DMS53 treated with DMSO at 0.1 percent for 48 hours (cell line): ENCODE measurements around the gene AMOTL1.
"Not testable (repeated sequence)": the region's sequence is repeated elsewhere in the genome, so short reads cannot be mapped to it uniquely, and the experiment has no call there.

Source experiments
- DNase-seq: peaks from one replicate; lab custom pipeline; 2025; ENCODE audit not compliant: unreplicated experiment; lab: John Stamatoyannopoulos, UW

The AMOTL1 gene

DNA sequence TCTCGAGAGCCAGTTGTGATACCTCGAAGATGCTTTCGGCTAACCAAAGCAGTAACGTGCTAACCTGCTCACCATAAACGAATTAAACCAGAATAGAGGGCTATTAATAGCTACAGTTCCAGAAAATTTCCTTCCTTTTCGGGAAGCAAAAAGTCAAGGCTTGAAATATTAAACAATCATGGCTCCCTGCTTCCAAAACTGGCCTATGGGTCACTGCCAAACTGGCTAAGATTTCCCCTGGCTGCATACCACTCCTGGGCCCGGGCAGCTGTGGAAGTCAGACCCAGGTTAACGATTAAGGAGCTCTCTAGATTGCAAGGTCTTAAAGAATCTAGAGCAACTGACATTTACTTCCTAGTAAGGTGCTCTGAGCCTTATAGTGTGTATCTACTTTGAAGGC is 1.7 kb downstream of the AMOTL1 start:
- no peak for DNase-seq

DNA sequence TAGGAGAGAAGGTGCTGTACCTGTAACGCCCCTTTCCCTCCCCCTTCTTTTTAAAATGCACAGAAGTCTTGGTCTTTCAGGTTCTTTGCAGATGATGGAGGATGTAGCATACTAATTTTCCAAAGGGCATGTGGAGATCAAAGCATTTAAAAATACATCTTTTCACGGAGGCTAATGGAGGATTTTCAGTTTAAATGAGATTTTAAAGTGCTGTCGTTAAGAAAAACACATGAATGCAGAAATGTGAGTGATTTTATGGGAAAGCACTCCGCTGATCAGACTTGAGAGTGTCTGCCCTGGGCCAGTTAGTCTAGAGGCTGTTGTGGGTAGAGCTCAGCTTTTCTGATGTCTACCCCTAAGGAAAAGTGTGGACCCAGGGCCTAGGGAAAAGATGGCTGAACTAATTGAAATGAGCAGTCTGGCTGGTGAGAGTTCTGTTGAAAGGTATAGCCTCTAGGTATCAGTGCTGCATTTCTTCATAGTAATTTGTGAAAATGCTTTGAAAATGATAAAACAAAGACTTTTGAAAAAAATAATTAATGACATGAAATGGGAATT is 2.5 kb downstream of the AMOTL1 start:
- no peak for DNase-seq

DNA sequence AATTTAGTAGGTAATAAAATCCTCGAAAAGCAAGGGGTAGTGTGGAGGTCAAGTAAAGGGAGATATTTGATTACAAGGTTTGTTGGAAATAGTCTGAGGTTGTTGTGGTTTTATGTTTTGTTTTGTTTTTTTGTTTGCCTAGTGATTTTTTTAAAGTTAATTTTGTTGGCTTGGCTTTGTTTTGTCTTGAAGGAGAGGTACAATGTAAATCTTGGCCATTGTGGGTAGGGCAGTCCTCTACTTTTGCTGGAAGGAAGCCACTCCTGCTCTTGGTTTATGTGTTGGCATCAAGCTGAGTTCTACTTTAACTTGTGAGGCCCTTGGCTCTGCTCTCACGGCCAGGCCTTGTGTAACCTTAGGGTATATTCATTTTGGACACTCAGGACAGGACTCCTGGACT is 3.2 kb downstream of the AMOTL1 start:
- DNase-seq: no peak

DNA sequence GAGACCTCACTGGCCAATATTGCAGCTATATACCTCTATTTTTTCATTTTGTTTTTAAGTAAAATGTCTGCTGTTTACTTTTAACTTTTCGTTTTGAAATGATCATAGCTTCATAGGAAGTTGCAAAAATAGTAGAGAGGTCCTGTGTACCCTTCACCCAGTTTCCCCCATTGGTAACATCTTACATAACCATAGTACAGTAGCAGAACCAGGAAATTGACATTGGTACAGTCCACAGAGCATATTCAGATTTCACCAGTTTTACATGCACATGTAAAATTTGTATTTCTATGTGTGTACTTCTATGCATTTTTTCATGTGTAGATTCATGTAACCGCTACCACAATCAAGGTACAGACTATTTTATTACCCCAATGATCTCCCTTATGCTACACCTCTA is 3.8 kb downstream of the AMOTL1 start:
- no peak for DNase-seq

DNA sequence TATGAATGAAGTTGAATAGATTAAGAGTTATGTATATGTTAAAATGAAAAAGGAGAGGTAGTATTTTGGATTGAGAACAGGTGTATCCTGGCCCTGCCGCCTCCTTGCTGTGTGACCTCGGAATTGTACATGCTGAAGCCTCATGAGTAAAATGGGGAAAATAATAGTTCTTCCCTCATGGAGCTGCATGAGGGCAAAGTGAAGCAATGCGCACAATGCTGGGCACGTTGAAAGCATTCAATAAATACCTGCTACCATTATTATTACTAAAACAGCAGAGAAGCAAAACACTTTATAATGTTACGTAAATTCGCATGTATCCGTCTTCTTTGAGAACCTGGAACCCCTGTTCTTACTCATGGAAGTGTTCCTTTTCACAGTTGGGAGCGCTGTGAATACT is 5.7 kb downstream of the AMOTL1 start:
- DNase-seq: no peak

DNA sequence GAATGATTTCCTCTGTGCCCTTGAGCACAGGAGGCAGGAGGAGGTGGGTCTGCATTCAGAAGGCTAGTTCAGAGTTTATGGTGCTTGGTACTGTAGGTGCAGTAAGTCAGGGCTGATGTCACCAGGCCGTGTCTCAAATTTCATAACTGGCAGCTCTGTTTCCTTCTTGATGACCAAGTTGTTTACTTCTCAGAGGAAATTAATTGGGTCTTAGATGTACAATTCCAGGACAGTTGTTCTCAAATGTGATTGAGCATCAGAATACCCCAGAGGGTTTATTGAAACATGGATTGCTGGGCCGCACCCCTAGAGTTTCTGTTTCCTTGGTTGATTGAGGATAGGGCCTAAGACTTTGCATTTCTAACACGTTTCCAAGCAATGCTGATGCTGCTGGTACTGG is 6.2 kb downstream of the AMOTL1 start:
- DNase-seq: peak; percentile 80

DNA sequence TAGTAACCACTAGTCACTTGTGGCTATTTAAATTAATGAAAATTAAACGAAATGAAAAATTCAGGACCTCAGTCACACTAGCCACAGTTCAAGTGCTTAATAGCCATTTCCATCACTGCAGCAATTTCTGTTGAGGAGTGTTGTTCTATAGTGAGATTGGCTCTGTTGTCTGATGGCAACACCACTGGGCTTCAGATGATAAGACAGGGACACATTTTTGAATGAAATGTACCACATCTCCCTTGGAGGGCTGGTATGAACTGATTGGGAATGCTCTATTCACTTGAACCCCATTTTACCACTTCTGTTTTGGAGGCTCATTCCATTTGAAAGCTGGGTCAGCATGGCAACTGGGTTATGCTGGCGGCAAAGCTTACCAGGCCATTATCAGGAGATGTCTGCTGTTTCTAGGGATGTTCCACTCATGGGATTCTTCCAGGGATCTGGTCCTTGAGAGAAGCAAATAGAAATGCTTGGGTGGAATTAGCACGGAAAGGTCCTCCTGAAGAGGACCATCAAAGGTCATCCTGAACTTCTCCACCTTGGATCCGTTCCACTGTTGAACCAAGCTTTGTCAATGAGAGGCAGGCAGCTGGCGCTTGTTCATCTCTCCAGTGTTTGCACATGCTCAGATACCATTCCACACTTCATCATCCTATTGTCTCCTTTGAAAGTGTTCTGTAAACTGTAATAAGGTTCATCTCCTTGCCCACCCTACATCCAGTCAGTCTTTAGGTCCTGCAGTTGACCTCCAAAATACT is 7.6 kb downstream of the AMOTL1 start:
- peak; percentile 93 for DNase-seq

DNA sequence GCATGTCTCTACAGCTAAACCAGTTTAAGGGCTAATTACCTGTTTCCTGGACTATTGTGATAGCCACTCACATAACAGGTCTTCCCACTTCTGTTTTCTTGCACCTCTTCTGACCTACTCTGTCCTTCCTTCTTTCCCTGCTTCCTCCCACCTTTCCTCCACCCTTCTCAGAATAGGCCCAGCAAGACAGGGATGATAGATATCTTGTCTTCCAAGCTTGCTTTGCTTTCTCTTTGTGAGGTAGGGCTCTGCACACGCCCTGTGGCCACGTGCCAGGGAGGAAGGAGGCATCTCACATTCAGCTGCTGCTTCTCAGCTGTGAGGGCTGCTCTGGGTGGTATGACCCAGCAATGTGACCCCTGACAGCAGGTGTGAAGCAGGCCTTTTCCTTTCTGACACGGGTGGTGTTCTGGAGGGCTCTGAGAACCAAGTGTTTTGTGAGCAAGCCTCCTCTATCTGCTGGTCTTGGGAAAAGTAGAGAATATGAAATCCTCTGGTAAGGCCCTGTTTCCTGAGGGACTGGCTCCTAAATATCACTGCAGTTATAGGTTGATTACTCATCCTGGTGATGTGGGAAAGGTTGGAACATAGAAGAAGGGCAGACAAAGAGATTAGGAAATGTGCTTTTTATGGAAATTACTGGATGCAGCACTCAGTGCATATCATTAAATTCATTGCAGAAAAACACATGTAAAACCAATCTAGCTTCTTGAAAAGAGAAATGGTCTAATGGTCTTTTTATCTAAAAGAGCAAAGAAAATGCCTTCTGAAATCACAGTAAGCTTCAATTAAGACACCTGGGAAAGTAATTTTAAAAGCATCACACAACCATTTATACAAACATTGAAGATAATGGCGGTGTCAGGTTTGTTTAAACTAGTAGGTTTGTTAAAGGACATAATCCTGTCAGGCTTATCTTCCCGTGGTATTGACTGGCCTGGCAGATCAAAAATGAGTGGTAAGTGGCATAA is 8.5 kb downstream of the AMOTL1 start:
- DNase-seq: peak; percentile 89

DNA sequence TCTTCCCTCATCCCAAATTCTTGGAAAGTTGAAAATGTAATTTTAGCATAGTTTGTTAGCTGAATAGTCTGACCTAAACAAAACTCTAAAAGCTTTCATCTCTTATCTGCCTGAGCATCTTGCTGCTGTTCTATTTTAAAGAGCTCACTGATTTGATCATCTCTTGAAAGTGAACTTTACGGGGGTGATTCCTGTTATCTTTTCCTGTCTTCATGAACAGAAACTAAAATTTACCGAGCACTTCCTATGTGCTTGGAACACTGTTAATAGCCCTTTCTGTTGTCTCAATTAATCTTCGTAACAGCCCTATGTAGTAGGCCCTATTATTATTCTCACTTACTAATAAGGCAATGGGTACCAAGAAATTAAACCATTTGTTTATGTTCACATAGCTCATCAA is 12.3 kb downstream of the AMOTL1 start:
- DNase-seq: no peak

DNA sequence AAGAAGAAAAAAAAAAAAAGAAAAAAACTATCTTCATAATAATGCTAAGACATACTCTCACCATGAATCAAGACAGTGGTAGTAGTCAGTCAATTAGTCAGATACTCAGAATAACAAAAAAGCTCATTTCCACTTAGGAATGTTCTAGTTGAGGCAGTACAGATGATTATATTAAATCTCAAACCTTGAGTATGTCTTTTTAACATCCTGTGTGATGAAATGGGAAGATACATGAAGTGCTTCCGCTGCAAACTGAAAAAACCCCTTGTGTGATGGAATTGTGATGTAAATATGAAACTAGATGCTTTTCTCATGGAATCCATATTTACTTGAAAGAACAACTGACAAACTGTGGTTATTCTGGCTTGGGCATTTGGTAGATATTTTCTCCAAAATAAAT is 13.7 kb downstream of the AMOTL1 start:
- no peak for DNase-seq

DNA sequence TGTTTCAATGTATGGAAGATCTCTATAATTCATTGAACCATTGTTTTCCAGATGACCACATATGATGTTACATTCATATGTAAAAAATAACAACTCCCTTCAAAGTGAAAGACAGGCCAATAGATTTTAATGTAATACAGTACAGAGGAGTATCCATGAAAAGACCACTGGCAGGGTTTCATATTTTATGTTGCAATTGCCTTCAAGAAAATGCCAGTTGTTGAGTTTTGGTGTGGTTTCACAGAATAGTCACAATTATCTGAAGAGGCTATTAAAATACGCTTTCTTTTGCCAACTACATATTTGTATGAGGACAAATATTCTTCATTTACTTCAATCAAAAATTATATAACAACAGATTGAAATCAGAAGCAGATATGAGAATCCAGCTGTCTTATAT is 14.3 kb downstream of the AMOTL1 start:
- no peak for DNase-seq

DNA sequence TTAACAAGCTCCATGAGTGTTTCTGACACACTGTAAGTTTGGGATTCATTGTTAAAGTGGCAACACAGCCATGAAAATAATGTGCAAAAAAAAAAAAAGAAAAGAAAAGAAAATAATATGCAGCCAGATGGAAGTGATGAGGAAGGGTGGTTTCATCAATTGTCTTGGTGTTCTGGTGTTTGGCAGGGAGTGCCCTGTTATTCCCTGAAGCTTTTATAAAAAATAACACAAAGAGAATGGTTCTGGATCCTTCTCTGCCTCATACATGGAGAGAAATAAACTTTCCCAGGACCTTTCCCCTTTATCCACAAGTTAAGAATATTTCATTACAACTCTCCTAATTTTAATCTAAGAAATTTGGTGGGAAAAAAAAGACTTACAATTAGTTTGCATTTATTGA is 16.7 kb downstream of the AMOTL1 start:
- no peak for DNase-seq

DNA sequence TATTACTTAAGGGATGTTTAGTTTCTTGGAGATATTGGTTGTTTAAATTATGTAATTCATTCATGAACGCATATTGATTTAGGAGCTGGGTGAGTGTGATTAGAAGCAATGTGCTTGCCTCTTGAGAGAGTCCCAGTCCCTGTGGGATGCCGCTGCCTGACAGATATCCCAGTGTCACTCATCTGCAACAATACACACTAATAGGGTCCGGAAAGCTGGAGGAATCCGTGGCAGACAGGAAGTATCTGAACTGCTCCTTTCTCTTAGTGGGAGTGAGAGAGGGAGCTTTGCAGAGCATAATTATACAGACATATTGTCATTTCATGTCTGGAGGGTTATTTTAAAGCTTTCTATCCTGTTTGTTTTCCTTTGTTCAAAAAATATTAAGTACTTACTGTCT is 17.4 kb downstream of the AMOTL1 start:
- DNase-seq: no peak

DNA sequence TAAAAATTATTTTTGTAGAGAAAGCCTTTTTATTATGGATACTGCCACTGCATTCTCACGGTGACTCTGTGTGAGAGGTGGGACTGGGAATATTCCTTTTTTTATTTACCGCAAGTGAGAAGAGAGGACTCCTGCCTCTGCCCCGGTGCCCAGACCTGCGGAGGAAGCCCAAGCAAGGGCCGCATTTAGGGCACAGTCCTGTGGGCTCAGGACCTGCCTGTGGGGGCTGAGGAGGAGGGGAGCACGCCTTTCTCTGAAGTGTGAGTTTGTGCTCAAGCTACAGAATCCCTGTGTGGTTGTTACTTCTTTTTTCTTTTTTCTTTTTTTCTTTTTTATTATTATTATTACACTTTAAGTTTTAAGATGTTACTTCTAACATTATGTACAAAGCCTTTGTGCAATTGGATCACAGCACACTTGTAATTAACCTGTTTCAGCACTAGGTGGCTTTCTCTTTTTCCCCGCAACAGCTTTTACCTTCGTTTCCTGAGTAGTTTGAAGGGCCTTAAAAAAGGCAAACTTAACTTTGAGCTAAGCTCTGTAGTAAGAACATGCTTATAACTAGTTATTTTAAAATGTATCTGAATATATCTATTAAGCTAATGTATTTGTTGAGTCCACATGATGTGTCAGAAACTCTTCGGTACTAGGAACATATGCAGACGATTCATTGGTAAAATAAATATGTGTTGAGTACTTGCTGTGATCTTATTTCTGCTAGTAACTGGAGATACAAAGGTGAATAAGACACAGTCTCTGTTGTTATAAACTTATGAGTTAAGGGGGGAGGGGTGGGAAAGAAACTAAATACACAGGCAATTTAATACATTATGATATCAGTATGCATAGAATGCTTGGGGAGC is 18.3 kb downstream of the AMOTL1 start:
- DNase-seq: peak; percentile 51

DNA sequence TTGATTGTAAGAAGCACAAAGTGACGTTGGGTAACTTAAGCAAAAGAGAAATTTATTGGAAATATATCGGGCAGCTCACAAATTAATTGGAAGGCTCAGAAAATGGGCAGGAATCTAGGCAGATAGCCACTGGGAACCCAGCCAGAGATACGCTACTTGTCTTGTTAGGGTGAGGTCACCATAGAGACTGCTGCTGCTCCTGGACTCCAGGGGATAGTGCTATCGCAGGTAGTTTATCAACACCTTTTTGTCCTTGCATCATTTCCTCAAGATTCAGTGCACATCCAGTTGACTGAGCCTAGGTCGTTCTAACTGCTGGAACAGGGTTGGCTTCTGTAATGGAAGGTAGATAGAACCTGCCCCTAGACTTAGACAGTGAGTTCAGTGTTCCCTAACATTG is 19.6 kb downstream of the AMOTL1 start:
- DNase-seq: no peak

DNA sequence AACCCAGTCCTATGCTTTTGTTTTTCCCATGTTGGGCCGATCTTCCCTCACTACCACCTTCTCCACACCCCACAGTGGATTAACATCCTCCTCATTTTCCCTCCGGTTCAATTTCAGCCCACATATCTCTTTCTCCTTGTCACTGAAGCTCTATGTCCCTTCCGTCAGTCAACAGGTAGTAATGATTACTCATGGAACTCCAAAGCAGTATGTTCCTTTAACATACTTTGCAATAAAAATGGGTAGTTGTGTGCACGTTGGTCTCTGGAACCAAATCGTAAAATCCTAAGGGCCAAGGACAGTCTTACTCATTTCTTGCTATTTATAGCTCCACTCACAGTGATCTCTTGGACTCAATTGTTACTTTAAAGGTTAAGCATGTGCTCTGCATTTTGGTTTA is 20.2 kb downstream of the AMOTL1 start:
- no peak for DNase-seq

DNA sequence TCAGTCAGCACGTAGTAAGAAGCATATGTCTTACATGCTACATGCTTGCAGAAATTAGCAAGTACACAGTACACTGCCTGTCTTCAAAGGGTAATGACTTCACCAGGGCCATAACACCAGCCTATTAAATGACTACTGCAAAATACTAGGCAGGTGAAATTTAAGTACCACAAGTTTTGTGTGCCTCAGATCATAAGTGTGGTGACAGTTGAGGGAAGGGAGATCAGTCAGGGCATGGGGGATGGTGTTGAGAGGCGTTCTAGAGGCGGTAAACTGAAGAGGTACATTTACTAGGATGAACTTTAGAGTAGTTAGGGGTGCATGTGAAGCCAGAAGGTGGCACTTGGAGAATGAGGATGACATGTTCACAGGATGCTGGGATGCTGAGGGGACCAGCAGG is 22.0 kb downstream of the AMOTL1 start:
- no peak for DNase-seq

DNA sequence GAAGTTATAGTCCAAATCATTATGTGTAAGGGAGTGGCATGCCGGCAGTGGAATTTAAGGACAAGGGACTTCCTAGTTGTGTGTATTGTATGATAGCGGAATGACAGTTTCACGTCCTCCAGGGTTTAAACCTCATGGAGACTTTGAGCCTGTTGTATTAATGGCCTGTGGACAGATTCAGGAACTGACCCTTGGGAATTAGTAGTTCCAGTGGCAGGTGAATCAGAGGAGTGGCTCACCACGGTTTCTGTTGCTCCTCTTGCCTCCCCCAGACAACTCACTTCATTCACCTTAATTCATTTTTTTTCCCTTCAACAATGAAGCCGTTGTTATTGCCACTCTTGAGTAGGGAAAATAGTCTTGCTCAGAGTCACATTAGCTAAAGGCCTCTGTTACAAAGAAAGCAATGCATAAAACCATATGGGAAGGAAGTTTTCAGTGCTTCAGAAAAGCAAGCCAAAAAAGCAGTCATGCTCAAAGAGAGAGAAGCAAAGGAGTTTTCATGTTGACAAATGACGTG is 22.6 kb downstream of the AMOTL1 start:
- no peak for DNase-seq

DNA sequence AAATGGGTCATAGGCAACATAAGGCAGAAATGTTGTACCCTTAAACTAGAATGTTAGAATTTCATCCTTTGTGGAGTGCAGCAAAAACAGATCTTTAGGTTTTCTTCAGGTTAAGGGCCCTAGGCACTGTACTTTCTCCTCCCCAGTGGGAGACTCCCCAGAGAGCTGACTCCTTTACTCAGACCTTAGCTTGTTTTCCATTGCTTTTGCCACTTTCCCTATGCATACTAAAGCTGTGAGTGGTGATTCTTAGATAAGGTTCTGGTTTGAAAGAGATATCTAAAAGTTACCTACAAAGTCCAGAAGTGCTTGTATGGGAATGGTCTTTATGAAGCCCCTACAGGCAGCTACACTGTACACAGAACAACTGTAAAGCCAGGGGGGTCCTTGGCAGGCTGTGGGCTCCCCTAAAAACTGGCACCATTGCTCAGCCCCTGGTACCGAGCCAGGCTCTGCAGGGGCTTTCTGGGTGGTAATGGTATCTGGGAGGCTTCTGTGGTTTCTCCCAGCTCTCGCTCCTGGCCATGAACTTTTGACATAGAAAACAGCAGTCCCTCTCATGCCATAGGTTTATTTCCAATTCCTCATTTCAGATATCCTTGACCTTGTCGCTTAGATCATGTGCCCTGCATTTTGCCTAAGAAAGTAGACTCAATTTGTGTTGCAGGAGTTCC is 23.2 kb downstream of the AMOTL1 start:
- no peak for DNase-seq

DNA sequence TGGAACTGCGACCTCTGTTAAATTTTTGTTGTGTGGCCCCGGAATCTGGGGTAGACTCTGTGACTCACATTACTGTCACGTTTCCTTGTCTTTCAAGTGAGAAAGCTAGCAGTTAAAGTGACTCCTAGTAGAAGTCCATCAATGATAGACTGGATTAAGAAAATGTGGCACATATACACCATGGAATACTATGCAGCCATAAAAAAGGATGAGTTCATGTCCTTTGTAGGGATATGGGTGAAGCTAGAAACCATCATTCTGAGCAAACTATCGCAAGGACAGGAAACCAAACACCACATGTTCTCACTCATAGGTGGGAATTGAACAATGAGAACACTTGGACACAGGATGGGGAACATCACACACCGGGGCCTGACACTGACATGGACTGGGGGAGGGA is 23.8 kb downstream of the AMOTL1 start:
- not testable (repeated sequence) for DNase-seq
